GM06990 (cell line): ENCODE measurements around the gene FOXF1.

Experiments
- DNase-seq: peaks from one replicate; pipeline ENCODE4 v3.0.0-alpha.2; 2011; ENCODE audit not compliant: insufficient read length; ENCODE audit errors: extremely low read depth
- H3K27me3 ChIP-seq: replicated peaks from 2 replicates; pipeline ENCODE4 v1.6.0; 2011; ENCODE audit warnings: low read length; ENCODE audit not compliant: control insufficient read depth, insufficient read depth
- H3K36me3 ChIP-seq: 2 replicates; pipeline ENCODE4 v1.5.1; 2011; ENCODE audit warnings: low read length; ENCODE audit not compliant: control insufficient read depth, insufficient read depth
- H3K4me3 ChIP-seq: replicated peaks from 2 replicates; pipeline ENCODE4 v1.5.1; 2011; ENCODE audit warnings: low read depth, mild to moderate bottlenecking, control low read depth, low read length
- CTCF ChIP-seq: IDR thresholded peaks from 2 replicates; pipeline ENCODE4 v1.5.1; 2011; ENCODE audit warnings: low read length, control low read depth, mild to moderate bottlenecking, inconsistent platforms; ENCODE audit not compliant: insufficient read depth, poor library complexity, severe bottlenecking

The FOXF1 gene

GRCh38 chr16:86546638-86547013 lies 36.3 kb downstream of the FOXF1 start:
- H3K36me3 ChIP-seq, result peaks cover 19% of the 10 kb centered on the region
- no peak overlapping the region for H3K4me3 ChIP-seq
- DNase-seq, result no peak
- no peak for TF ChIP-seq CTCF
- H3K27me3 ChIP-seq, result no peaks in the 10 kb centered on the region

GRCh38 chr16:86547286-86547685 lies 37.0 kb downstream of the FOXF1 start:
- no peak for TF ChIP-seq CTCF
- H3K27me3 ChIP-seq, result no peaks in the 10 kb centered on the region
- H3K36me3 ChIP-seq, result peaks cover 15% of the 10 kb centered on the region
- H3K4me3 ChIP-seq, result no peak overlapping the region
- no peak for DNase-seq

GRCh38 chr16:86549076-86549892 lies 39.0 kb downstream of the FOXF1 start:
- no peak overlapping the region for H3K4me3 ChIP-seq
- TF ChIP-seq CTCF, result no peak
- DNase-seq, result no peak
- no peaks in the 10 kb centered on the region for H3K27me3 ChIP-seq
- H3K36me3 ChIP-seq, result peaks cover 15% of the 10 kb centered on the region

- Histone ChIP-seq H3K4me3 (no peak overlapping the region), H3K36me3 (peaks cover 15% of the 10 kb centered on the region), H3K27me3 (no peaks in the 10 kb centered on the region)
- no peak for TF ChIP-seq CTCF
- DNase-seq, result no peak
Measured at GRCh38 chr16:86549893-86550190, 39.5 kb downstream of the FOXF1 start.

- H3K4me3 ChIP-seq, result no peak overlapping the region
- H3K36me3 ChIP-seq, result peaks cover 14% of the 10 kb centered on the region
- DNase-seq, result no peak
- H3K27me3 ChIP-seq, result no peaks in the 10 kb centered on the region
- TF ChIP-seq CTCF, result no peak
Measured at GRCh38 chr16:86550281-86550680, 40.0 kb downstream of the FOXF1 start.

GRCh38 chr16:86553356-86553755 lies 43.0 kb downstream of the FOXF1 start:
- Histone ChIP-seq H3K27me3 (no peaks in the 10 kb centered on the region), H3K4me3 (no peak overlapping the region), H3K36me3 (peaks cover 7% of the 10 kb centered on the region)
- DNase-seq, result no peak
- no peak for TF ChIP-seq CTCF
